ENCODE data around the gene RFT1.

The RFT1 gene

DNA sequence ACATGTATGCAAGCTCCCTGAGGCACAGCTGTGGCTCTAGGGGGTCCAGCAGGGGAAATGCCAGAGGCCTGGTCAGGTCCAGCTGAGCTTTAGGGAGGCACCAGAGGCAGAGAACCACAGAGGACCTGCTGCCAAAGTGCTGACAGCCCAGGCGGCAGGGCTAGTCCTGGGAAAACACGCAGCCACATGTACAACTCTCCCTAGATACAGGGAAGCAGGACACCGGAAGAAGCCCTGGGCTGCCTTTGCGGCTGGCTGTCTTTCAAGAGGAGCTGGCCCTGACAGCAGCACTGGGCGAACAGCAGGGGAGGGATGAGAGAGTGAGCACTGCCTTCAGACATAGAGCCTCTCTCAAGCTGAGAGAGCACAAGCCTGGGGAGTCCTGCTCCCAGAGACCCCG lies 40.7 kb downstream of the RFT1 start:
- Histone ChIP-seq H3K9ac (ENCODE audit: low read depth, low read length) (no peak overlapping the region), H3K4me3 (ENCODE audit: low read depth, low read length) (no peak overlapping the region), H3K27me3 (ENCODE audit: control insufficient read depth, insufficient read depth, low read length) (no peaks in the 10 kb centered on the region), H3K4me1 (ENCODE audit: control insufficient read depth, insufficient read depth, low read length) (no peaks in the 10 kb centered on the region), H3K9me3 (ENCODE audit: control insufficient read depth, insufficient read depth, low read length) (no peaks in the 10 kb centered on the region), H3K36me3 (ENCODE audit: control insufficient read depth, insufficient read depth, low read length) (peaks cover 4% of the 10 kb centered on the region)

- Histone ChIP-seq H3K4me1 (ENCODE audit: control insufficient read depth, insufficient read depth, low read length) (no peaks in the 10 kb centered on the region), H3K36me3 (ENCODE audit: control insufficient read depth, insufficient read depth, low read length) (no peaks in the 10 kb centered on the region), H3K4me3 (ENCODE audit: low read depth, low read length) (no peak overlapping the region), H3K27me3 (ENCODE audit: control insufficient read depth, insufficient read depth, low read length) (no peaks in the 10 kb centered on the region), H3K9ac (ENCODE audit: low read depth, low read length) (no peak overlapping the region), H3K9me3 (ENCODE audit: control insufficient read depth, insufficient read depth, low read length) (no peaks in the 10 kb centered on the region)
Measured at GRCh38 chr3:53085476-53085875, 44.8 kb downstream of the RFT1 start.

- no peak overlapping the region for H3K9ac ChIP-seq (ENCODE audit: low read depth, low read length)
- H3K27me3 ChIP-seq (ENCODE audit: control insufficient read depth, insufficient read depth, low read length), result no peaks in the 10 kb centered on the region
- H3K9me3 ChIP-seq (ENCODE audit: control insufficient read depth, insufficient read depth, low read length), result no peaks in the 10 kb centered on the region
- H3K36me3 ChIP-seq (ENCODE audit: control insufficient read depth, insufficient read depth, low read length), result no peaks in the 10 kb centered on the region
- no peak overlapping the region for H3K4me3 ChIP-seq (ENCODE audit: low read depth, low read length)
- no peaks in the 10 kb centered on the region for H3K4me1 ChIP-seq (ENCODE audit: control insufficient read depth, insufficient read depth, low read length)
Measured at GRCh38 chr3:53084310-53085001, 45.8 kb downstream of the RFT1 start.

- H3K27me3 ChIP-seq (ENCODE audit: control insufficient read depth, insufficient read depth, low read length), result no peaks in the 10 kb centered on the region
- no peaks in the 10 kb centered on the region for H3K36me3 ChIP-seq (ENCODE audit: control insufficient read depth, insufficient read depth, low read length)
- H3K4me3 ChIP-seq (ENCODE audit: low read depth, low read length), result no peak overlapping the region
- no peaks in the 10 kb centered on the region for H3K4me1 ChIP-seq (ENCODE audit: control insufficient read depth, insufficient read depth, low read length)
- no peak overlapping the region for H3K9ac ChIP-seq (ENCODE audit: low read depth, low read length)
- no peaks in the 10 kb centered on the region for H3K9me3 ChIP-seq (ENCODE audit: control insufficient read depth, insufficient read depth, low read length)
Measured at GRCh38 chr3:53083949-53084309, 46.3 kb downstream of the RFT1 start.

GRCh38 chr3:53083521-53083920 lies 46.7 kb downstream of the RFT1 start:
- no peaks in the 10 kb centered on the region for H3K4me1 ChIP-seq (ENCODE audit: control insufficient read depth, insufficient read depth, low read length)
- H3K27me3 ChIP-seq (ENCODE audit: control insufficient read depth, insufficient read depth, low read length), result no peaks in the 10 kb centered on the region
- no peaks in the 10 kb centered on the region for H3K36me3 ChIP-seq (ENCODE audit: control insufficient read depth, insufficient read depth, low read length)
- no peak overlapping the region for H3K9ac ChIP-seq (ENCODE audit: low read depth, low read length)
- no peaks in the 10 kb centered on the region for H3K9me3 ChIP-seq (ENCODE audit: control insufficient read depth, insufficient read depth, low read length)
- no peak overlapping the region for H3K4me3 ChIP-seq (ENCODE audit: low read depth, low read length)

- Histone ChIP-seq H3K9me3 (ENCODE audit: control insufficient read depth, insufficient read depth, low read length) (no peaks in the 10 kb centered on the region), H3K4me3 (ENCODE audit: low read depth, low read length) (no peak overlapping the region), H3K9ac (ENCODE audit: low read depth, low read length) (no peak overlapping the region), H3K4me1 (ENCODE audit: control insufficient read depth, insufficient read depth, low read length) (no peaks in the 10 kb centered on the region), H3K27me3 (ENCODE audit: control insufficient read depth, insufficient read depth, low read length) (no peaks in the 10 kb centered on the region), H3K36me3 (ENCODE audit: control insufficient read depth, insufficient read depth, low read length) (no peaks in the 10 kb centered on the region)
Measured at GRCh38 chr3:53082736-53083135, 47.5 kb downstream of the RFT1 start.

- H3K27me3 ChIP-seq (ENCODE audit: control insufficient read depth, insufficient read depth, low read length), result no peaks in the 10 kb centered on the region
- H3K9me3 ChIP-seq (ENCODE audit: control insufficient read depth, insufficient read depth, low read length), result no peaks in the 10 kb centered on the region
- H3K36me3 ChIP-seq (ENCODE audit: control insufficient read depth, insufficient read depth, low read length), result no peaks in the 10 kb centered on the region
- H3K9ac ChIP-seq (ENCODE audit: low read depth, low read length), result no peak overlapping the region
- H3K4me3 ChIP-seq (ENCODE audit: low read depth, low read length), result no peak overlapping the region
- no peaks in the 10 kb centered on the region for H3K4me1 ChIP-seq (ENCODE audit: control insufficient read depth, insufficient read depth, low read length)
Measured at GRCh38 chr3:53081318-53081717, 48.9 kb downstream of the RFT1 start.

DNA sequence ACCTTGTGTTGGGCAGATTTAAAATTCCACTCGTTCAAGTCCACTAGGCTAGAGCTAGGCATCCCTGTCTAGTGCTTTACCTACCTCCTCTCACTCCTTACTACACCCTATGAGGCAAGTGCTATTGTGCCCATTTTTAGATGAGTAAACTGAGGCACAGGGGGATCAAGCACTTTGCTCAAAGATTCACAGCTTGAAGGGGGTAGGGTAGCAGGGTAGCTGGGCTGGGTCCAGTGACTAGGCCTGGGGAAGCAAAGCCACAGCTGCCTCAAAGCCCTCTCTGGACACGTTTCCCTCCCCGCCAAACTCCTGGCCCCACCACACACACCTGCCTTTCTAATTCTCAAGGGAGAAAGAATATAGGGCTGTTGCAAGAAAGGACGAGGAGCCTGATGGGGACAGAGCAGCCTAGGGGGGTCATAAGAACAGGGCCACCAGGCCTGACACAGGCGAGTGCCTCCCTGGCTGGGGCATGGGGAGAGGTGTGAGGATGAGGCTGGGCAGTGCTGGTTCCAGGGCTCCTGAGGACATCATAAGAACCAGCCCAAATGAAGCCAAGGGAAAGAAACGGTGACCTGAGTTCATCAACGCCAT lies 49.5 kb downstream of the RFT1 start:
- Histone ChIP-seq H3K36me3 (ENCODE audit: control insufficient read depth, insufficient read depth, low read length) (no peaks in the 10 kb centered on the region), H3K4me3 (ENCODE audit: low read depth, low read length) (no peak overlapping the region), H3K9ac (ENCODE audit: low read depth, low read length) (no peak overlapping the region), H3K9me3 (ENCODE audit: control insufficient read depth, insufficient read depth, low read length) (no peaks in the 10 kb centered on the region), H3K27me3 (ENCODE audit: control insufficient read depth, insufficient read depth, low read length) (no peaks in the 10 kb centered on the region), H3K4me1 (ENCODE audit: control insufficient read depth, insufficient read depth, low read length) (no peaks in the 10 kb centered on the region)

DNA sequence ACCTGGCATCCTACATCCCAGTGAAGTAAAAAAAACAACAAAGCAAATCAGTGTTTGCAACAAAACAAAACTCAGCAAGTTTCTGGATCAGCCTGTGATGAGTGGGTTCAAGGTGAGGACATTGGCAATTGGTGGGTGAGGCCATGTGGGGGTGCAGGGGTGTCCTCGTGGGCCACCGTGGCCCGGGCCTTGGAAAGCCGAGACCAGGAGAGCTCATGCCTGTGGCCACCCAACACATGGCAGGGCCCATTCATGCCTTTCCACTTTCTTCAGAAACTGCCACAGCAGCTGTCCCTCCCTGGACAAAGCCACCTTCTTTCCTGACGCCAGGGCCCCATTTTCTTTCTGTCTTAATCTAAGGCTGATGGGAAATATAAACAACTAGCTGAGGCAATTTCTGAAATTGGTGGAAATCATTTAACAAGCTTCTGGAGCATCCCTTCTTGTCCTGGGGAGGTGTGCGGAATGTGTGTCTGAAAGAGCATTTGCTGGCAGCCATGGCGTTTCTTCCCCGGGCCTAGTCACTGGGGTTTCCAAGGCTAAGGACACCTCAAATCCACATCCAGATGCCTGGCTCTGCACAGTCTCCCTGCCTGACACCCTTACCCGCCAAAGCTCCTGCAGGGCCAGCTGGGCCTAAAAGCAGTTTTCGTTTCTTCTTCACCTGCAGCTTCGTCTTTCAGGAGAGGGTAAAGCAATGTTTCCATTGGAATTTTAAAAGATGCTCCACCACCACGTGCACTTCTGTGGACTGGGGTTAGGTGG lies 50.3 kb downstream of the RFT1 start:
- no peaks in the 10 kb centered on the region for H3K36me3 ChIP-seq (ENCODE audit: control insufficient read depth, insufficient read depth, low read length)
- H3K9ac ChIP-seq (ENCODE audit: low read depth, low read length), result no peak overlapping the region
- no peak overlapping the region for H3K4me3 ChIP-seq (ENCODE audit: low read depth, low read length)
- no peaks in the 10 kb centered on the region for H3K27me3 ChIP-seq (ENCODE audit: control insufficient read depth, insufficient read depth, low read length)
- no peaks in the 10 kb centered on the region for H3K9me3 ChIP-seq (ENCODE audit: control insufficient read depth, insufficient read depth, low read length)
- no peaks in the 10 kb centered on the region for H3K4me1 ChIP-seq (ENCODE audit: control insufficient read depth, insufficient read depth, low read length)

DNA sequence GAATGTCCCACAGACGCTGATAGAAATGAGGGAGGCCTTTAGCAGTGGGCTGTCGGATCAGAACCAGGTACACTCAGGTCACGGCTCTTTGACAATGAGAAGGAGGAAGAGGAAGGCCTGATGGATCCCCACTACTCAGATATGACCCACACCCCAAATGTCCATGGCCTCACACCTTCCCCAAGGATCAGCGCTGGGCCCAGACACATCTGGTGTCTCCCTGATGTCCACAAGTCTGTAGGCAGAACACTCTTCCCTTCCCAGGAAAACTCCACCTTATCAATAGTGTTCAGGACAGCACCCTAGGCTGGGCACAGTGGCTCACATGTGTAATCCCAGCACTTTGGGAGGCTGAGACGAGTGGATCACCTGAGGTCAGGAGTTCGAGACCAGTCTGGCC lies 51.1 kb downstream of the RFT1 start:
- H3K36me3 ChIP-seq (ENCODE audit: control insufficient read depth, insufficient read depth, low read length), result no peaks in the 10 kb centered on the region
- H3K4me3 ChIP-seq (ENCODE audit: low read depth, low read length), result no peak overlapping the region
- no peaks in the 10 kb centered on the region for H3K27me3 ChIP-seq (ENCODE audit: control insufficient read depth, insufficient read depth, low read length)
- no peaks in the 10 kb centered on the region for H3K9me3 ChIP-seq (ENCODE audit: control insufficient read depth, insufficient read depth, low read length)
- no peak overlapping the region for H3K9ac ChIP-seq (ENCODE audit: low read depth, low read length)
- no peaks in the 10 kb centered on the region for H3K4me1 ChIP-seq (ENCODE audit: control insufficient read depth, insufficient read depth, low read length)

- H3K27me3 ChIP-seq (ENCODE audit: control insufficient read depth, insufficient read depth, low read length), result no peaks in the 10 kb centered on the region
- no peaks in the 10 kb centered on the region for H3K4me1 ChIP-seq (ENCODE audit: control insufficient read depth, insufficient read depth, low read length)
- no peaks in the 10 kb centered on the region for H3K9me3 ChIP-seq (ENCODE audit: control insufficient read depth, insufficient read depth, low read length)
- no peak overlapping the region for H3K4me3 ChIP-seq (ENCODE audit: low read depth, low read length)
- H3K36me3 ChIP-seq (ENCODE audit: control insufficient read depth, insufficient read depth, low read length), result no peaks in the 10 kb centered on the region
- no peak overlapping the region for H3K9ac ChIP-seq (ENCODE audit: low read depth, low read length)
Measured at GRCh38 chr3:53078656-53079055, 51.6 kb downstream of the RFT1 start.
